Keratinocyte (primary cell): ENCODE results near the gene KBTBD12. TPM values are rescaled to one million over a fixed set of nuclear protein-coding genes. Genes with fewer than 3 reads are reported as not detected.

Source experiments
- DNase-seq: peaks from one replicate; pipeline ENCODE4 v3.0.0-alpha.2; 2011; ENCODE audit warnings: low read depth, missing footprints, low spot score
- FAIRE-seq: peaks from 2 replicates; lab custom pipeline; 2011; peaks lifted over from hg19 to GRCh38; lab: Jason Lieb, UNC
- H2AFZ ChIP-seq: 2 replicates; pipeline ENCODE4 v1.6.0; 2012; ENCODE audit warnings: low read length, control low read depth, inconsistent platforms; ENCODE audit not compliant: control insufficient read depth
- H3K27ac ChIP-seq: 2 replicates; pipeline ENCODE4 v1.5.1; 2011; ENCODE audit warnings: low read length; ENCODE audit not compliant: control insufficient read depth, insufficient read depth
- H3K27me3 ChIP-seq: 3 replicates; pipeline ENCODE4 v1.6.0; 2011; ENCODE audit warnings: low read length; ENCODE audit not compliant: control insufficient read depth, insufficient read depth; ENCODE audit errors: extremely low read depth
- H3K36me3 ChIP-seq, 2 experiments: 2 replicates in 1 of 2; 3 replicates in 1 of 2; pipeline ENCODE4 v1.5.1; 2011; ENCODE audit warnings: low read length in 2 of 2, mild to moderate bottlenecking in 1 of 2; ENCODE audit not compliant: control insufficient read depth in 2 of 2, insufficient read depth in 2 of 2; ENCODE audit errors: extremely low read depth in 1 of 2
- H3K4me1 ChIP-seq: 3 replicates; pipeline ENCODE4 v1.5.1; 2011; ENCODE audit warnings: low read length; ENCODE audit not compliant: control insufficient read depth, insufficient read depth; ENCODE audit errors: extremely low read depth
- H3K4me2 ChIP-seq: 3 replicates; pipeline ENCODE4 v1.6.0; 2011; ENCODE audit warnings: low read depth, low read length; ENCODE audit not compliant: control insufficient read depth, insufficient read depth; ENCODE audit errors: extremely low read depth
- H3K4me3 ChIP-seq, 3 experiments: fragments of 200-600 bp in 1 of 3; sonication (generic) in 1 of 3; 2 replicates in 2 of 3; 3 replicates in 1 of 3; pipeline ENCODE4 v1.5.1; 2011 to 2016; ENCODE audit warnings: low read length in 3 of 3, mild to moderate bottlenecking in 3 of 3, control low read depth in 2 of 3, inconsistent platforms in 1 of 3, low read depth in 1 of 3, mixed read lengths in 1 of 3, mixed run types in 1 of 3, moderate library complexity in 1 of 3; ENCODE audit not compliant: control insufficient read depth in 2 of 3, insufficient read depth in 2 of 3; ENCODE audit errors: extremely low read depth in 1 of 3
- H3K79me2 ChIP-seq: 2 replicates; pipeline ENCODE4 v1.6.0; 2012; ENCODE audit warnings: low read length; ENCODE audit not compliant: control insufficient read depth, insufficient read depth
- H3K9ac ChIP-seq: 3 replicates; pipeline ENCODE4 v1.6.0; 2011; ENCODE audit warnings: low read length; ENCODE audit not compliant: control insufficient read depth, insufficient read depth; ENCODE audit errors: extremely low read depth
- H3K9me1 ChIP-seq: 3 replicates; pipeline ENCODE4 v1.6.0; 2011; ENCODE audit warnings: low read length; ENCODE audit not compliant: control insufficient read depth, insufficient read depth; ENCODE audit errors: extremely low read depth
- H3K9me3 ChIP-seq: 2 replicates; pipeline ENCODE4 v1.5.1; 2012; ENCODE audit warnings: low read depth, low read length; ENCODE audit not compliant: control insufficient read depth
- H4K20me1 ChIP-seq: 3 replicates; pipeline ENCODE4 v1.6.0; 2011; ENCODE audit warnings: low read length; ENCODE audit not compliant: control insufficient read depth, insufficient read depth; ENCODE audit errors: extremely low read depth
- CTCF ChIP-seq, 3 experiments: IDR thresholded peaks in 1 of 3; conservative IDR thresholded peaks in 1 of 3; optimal IDR thresholded peaks in 1 of 3; 2 replicates in 2 of 3; 3 replicates in 1 of 3; pipeline versions ENCODE3 to v1.5.1; 2011; ENCODE audit warnings: low read length in 3 of 3, mild to moderate bottlenecking in 3 of 3, moderate library complexity in 2 of 3, control low read depth in 1 of 3, inconsistent platforms in 1 of 3; ENCODE audit not compliant: insufficient read depth in 2 of 3; ENCODE audit errors: extremely low read depth in 1 of 3
- EZH2 ChIP-seq: IDR thresholded peaks from one replicate; pipeline ENCODE4 v1.6.1; 2012; ENCODE audit warnings: inconsistent platforms, mild to moderate bottlenecking, low read length, moderate library complexity
- dilution Hi-C: fragments of 300-500 bp; cut with MboI; formaldehyde crosslinking; loops from one replicate; pipeline ENCODE4 v1.7.0; 2020; ENCODE audit warnings: low sequenced_read_pairs; ENCODE audit not compliant: extremely low pct_ligation_motif_present
- polyA plus RNA-seq, 5 experiments: library from polyadenylated mRNA; depleted of rRNA in 3 of 5; stranded (reverse) in 3 of 5; stranded (forward) in 1 of 5; unstranded in 1 of 5; fragments of >200 nt; gene quantifications; 1 replicate in 1 of 5; 2 replicates in 3 of 5; 3 replicates in 1 of 5; pipeline versions ENCODE4 v1.2.1 to v1.2.3, GENCODE V29; 2011 to 2012; ENCODE audit warnings: missing spikeins in 2 of 5, low read depth in 1 of 5, low replicate concordance in 1 of 5

KBTBD12 gene
- polyA plus RNA-seq, 1 donor (not counting 4 experiments of a cell fraction or from before 2014, with no cell fraction given), result not detected

- Histone ChIP-seq H2AFZ (no peak overlapping the region), H3K27me3 (no peaks in the 10 kb centered on the region), H3K4me2 (peak overlapping the region; percentile 47), H4K20me1 (no peaks in the 10 kb centered on the region), H3K27ac (no peak overlapping the region), H3K4me1 (peaks cover 13% of the 10 kb centered on the region), H3K79me2 (no peaks in the 10 kb centered on the region), H3K9ac (no peak overlapping the region), H3K36me3 (no peaks in the 10 kb centered on the region), H3K4me3 (no peak overlapping the region), H3K9me3 (no peaks in the 10 kb centered on the region), H3K9me1 (no peaks in the 10 kb centered on the region)
- DNase-seq (no peak), FAIRE-seq (no peak)
- no peak for TF ChIP-seq CTCF (optimal IDR thresholded peaks at IDR 0.05 in 1 of 3, IDR thresholded peaks at IDR 0.05 in 1 of 3, conservative IDR thresholded peaks at IDR 0.05 in 1 of 3; ENCODE audit: extremely low read depth in 1 of 3, insufficient read depth in 2 of 3, low read length in 3 of 3)
- no peak for TF ChIP-seq EZH2
- dilution Hi-C loops, result no loop called here
Measured at GRCh38 chr3:127961124-127961523, 46.1 kb downstream of the KBTBD12 start.

- TF ChIP-seq EZH2 (no peak), CTCF (optimal IDR thresholded peaks at IDR 0.05 in 1 of 3, IDR thresholded peaks at IDR 0.05 in 1 of 3, conservative IDR thresholded peaks at IDR 0.05 in 1 of 3; ENCODE audit: extremely low read depth in 1 of 3, insufficient read depth in 2 of 3, low read length in 3 of 3) (no peak)
Measured at GRCh38 chr3:127961963-127962362, 46.9 kb downstream of the KBTBD12 start.

More at GRCh38 chr3:127961963-127962362, 46.9 kb downstream of the KBTBD12 start:
- dilution Hi-C loops, result no loop called here
- no peaks in the 10 kb centered on the region for H3K79me2 ChIP-seq
- no peak overlapping the region for H2AFZ ChIP-seq
- H3K9me1 ChIP-seq, result no peaks in the 10 kb centered on the region
- FAIRE-seq (peak; percentile 98), DNase-seq (peak; percentile 38)
- H3K27ac ChIP-seq, result peak overlapping the region; percentile 57
- H3K4me2 ChIP-seq, result peak overlapping the region; percentile 47
- H3K4me3 ChIP-seq, result no peak overlapping the region
- no peaks in the 10 kb centered on the region for H4K20me1 ChIP-seq
- no peaks in the 10 kb centered on the region for H3K36me3 ChIP-seq
- no peaks in the 10 kb centered on the region for H3K27me3 ChIP-seq
- peaks cover 13% of the 10 kb centered on the region for H3K4me1 ChIP-seq
- H3K9ac ChIP-seq, result no peak overlapping the region
- H3K9me3 ChIP-seq, result no peaks in the 10 kb centered on the region
